Testis (tissue), 3 donors: ENCODE measurements around the gene REM2. TPM values are rescaled to one million over a fixed set of nuclear protein-coding genes. Genes with fewer than 3 reads are reported as not detected.

ENCODE experiments used
- DNase-seq: peaks from one replicate; pipeline ENCODE4 v3.0.0-alpha.2; 2019
- H3K27ac ChIP-seq, 2 donors: fragments of 200-600 bp; sonication (generic); one replicate each; pipeline ENCODE4 v1.5.1; 2019
- H3K27me3 ChIP-seq: fragments of 200-600 bp; sonication (generic); one replicate; pipeline ENCODE4 v1.5.1; 2019
- H3K36me3 ChIP-seq: fragments of 200-600 bp; sonication (generic); one replicate; pipeline ENCODE4 v1.5.1; 2017; ENCODE audit warnings: low read depth; ENCODE audit errors: missing control alignments
- H3K4me1 ChIP-seq: fragments of 200-600 bp; sonication (generic); one replicate; pipeline ENCODE4 v1.5.1; 2019
- H3K4me3 ChIP-seq, 2 donors: fragments of 200-600 bp; sonication (generic); one replicate each; pipeline ENCODE4 v1.5.1; 2017 to 2019
- H3K9me3 ChIP-seq: fragments of 200-600 bp; sonication (generic); one replicate; pipeline ENCODE4 v1.5.1; 2017
- POLR2A ChIP-seq: fragments of 450-650 bp; IDR thresholded peaks from one replicate; pipeline ENCODE4 v1.6.1; 2017; ENCODE audit warnings: antibody characterized with exemption, mild to moderate bottlenecking, moderate library complexity
- WGBS, 2 donors: methylation state at CpG; one replicate each; pipeline ENCODE4 v1.1.5; 2018; 5-methylcytosine and 5-hydroxymethylcytosine counted together
- intact Hi-C: fragments of 100-400 bp; cut with DNase I; formaldehyde crosslinking; loops from one replicate; pipeline ENCODE4 v1.15.1; 2023; ENCODE audit warnings: low total_unique reads
- polyA plus RNA-seq: library from polyadenylated mRNA; stranded (reverse); fragments of 350-450 nt; fragmentation: Illumina TruSeq; extraction: RNeasy Lipid Tissue Mini Kit (QIAGEN cat#74804); gene quantifications from one replicate; pipeline ENCODE4 v1.2.3, GENCODE V29; 2014; ENCODE audit warnings: low read depth, low replicate concordance; ENCODE audit not compliant: insufficient read depth
- total RNA-seq, 2 donors: library from RNA; depleted of rRNA; stranded (reverse); fragments of >200 nt; gene quantifications; one replicate each; pipeline ENCODE4 v1.2.3, GENCODE V29; 2016
- TF ChIP-seq, protein P1 (sequence below), 3 experiments: fragments of 450-650 bp in 2 of 3; fragments of 200-600 bp in 1 of 3; sonication (generic) in 1 of 3; IDR thresholded peaks; one replicate each; pipeline ENCODE4 v1.5.1; 2016 to 2019; ENCODE audit warnings: antibody characterized with exemption in 3 of 3, mild to moderate bottlenecking in 2 of 3, moderate library complexity in 1 of 3

REM2 gene
- total and polyA plus RNA-seq, 3 donors from 2014 or later = 2.4 to 4.8 (median 2.9) TPM

- DNase-seq = no peak
- Histone ChIP-seq H3K4me1 (peaks cover 15% of the 10 kb centered on the region), H3K9me3 (no peaks in the 10 kb centered on the region), H3K27me3 (no peaks in the 10 kb centered on the region), H3K36me3 (no peaks in the 10 kb centered on the region), H3K4me3 (peak overlapping the region; percentile 75 to 85), H3K27ac (no peak overlapping the region)
- intact Hi-C loops = no loop called here
- 71 to 88% methylated on average over 20 to 21 of the region's 21 CpGs for WGBS, 2 donors
- no peak for TF ChIP-seq POLR2A
- TF ChIP-seq, protein P1, sequence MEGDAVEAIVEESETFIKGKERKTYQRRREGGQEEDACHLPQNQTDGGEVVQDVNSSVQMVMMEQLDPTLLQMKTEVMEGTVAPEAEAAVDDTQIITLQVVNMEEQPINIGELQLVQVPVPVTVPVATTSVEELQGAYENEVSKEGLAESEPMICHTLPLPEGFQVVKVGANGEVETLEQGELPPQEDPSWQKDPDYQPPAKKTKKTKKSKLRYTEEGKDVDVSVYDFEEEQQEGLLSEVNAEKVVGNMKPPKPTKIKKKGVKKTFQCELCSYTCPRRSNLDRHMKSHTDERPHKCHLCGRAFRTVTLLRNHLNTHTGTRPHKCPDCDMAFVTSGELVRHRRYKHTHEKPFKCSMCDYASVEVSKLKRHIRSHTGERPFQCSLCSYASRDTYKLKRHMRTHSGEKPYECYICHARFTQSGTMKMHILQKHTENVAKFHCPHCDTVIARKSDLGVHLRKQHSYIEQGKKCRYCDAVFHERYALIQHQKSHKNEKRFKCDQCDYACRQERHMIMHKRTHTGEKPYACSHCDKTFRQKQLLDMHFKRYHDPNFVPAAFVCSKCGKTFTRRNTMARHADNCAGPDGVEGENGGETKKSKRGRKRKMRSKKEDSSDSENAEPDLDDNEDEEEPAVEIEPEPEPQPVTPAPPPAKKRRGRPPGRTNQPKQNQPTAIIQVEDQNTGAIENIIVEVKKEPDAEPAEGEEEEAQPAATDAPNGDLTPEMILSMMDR (IDR thresholded peaks at IDR 0.05) = no peak
These were observed 3.0 kb downstream of the REM2 start for GRCh38 chr14:22885975-22886374.

DNA sequence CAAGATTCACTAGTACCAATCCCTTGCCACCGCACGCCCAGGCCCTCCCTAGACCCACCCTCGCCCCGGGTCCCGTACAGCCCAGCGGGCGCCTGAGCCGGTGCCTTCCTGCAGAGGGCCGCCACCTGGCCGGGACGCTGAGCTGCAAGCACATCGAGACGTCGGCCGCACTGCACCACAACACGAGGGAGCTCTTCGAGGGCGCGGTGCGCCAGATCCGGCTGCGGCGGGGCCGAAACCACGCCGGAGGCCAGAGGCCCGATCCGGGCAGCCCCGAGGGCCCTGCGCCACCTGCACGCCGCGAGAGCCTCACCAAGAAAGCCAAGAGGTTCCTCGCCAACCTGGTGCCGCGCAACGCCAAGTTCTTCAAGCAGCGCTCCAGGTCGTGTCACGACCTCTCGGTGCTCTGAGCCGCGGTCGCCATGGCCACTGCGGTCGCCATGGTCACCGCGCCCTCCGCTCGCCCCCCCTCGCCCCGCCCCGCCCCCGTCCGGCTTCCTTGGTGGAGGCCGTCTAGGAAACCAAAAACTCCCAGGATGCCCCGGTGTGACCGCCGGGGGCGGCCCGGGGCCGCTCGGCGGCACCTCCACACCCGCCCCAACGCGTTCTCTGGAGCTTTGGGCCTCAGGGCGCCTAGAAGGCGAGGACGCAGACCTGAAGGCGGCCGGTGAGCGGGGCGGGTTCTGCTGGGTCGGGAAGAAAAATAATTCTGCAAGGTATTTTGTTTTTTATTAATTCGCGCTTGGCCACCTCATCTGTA lies 3.7 kb downstream of the REM2 start:
- no peaks in the 10 kb centered on the region for H3K27me3 ChIP-seq
- WGBS, 2 donors = 3 to 11% methylated on average over 7 to 75 of the region's 77 CpGs
- H3K9me3 ChIP-seq = no peaks in the 10 kb centered on the region
- H3K36me3 ChIP-seq = no peaks in the 10 kb centered on the region
- peaks cover 15% of the 10 kb centered on the region for H3K4me1 ChIP-seq
- TF ChIP-seq POLR2A = no peak
- TF ChIP-seq, protein P1 (IDR thresholded peaks at IDR 0.05) = no peak
- intact Hi-C loops = no loop called here
- H3K27ac ChIP-seq = peak overlapping the region; percentile 68 to 73
- peak overlapping the region; percentile 75 to 85 for H3K4me3 ChIP-seq
- peak; percentile 84 for DNase-seq

DNA sequence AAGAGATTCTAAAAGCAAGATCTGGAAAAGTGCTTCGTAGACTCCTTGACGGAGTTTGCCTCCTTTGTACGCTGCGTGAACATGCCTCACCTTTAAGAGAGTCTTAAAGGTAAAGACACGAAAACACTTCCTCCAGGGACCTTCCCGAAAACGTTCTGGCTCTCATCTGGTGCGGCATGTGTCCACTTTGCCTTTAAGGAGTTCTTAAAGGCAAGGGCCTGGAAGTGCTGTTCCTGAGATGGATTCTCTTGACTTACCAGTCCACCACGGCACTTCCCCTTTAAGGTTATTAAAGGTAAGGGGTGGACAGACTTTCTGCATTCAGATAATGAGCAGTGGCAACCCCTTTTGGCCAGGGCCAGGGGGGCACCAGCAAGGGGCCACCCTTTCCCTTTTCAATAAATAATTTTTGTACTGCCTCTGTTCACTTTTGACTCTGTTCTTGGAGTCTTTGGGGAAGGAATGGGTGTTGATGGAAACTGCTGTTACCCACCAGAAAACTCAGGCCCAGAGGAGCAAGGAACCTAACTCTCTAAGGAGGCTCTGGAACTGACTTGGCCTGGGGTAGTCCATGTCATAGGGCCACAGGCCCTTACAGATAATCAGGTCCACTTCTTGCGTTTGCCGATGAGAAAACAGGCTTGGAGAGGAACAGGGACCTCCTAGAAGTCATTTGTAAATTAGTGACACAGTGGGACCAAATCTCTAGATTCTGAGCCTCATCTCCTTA lies 4.4 kb downstream of the REM2 start:
- H3K27me3 ChIP-seq = no peaks in the 10 kb centered on the region
- WGBS, 2 donors = 12 to 14% methylated on average over 11 of the region's 11 CpGs
- TF ChIP-seq POLR2A = no peak
- TF ChIP-seq, protein P1 (IDR thresholded peaks at IDR 0.05) = peak in 1 of 3 experiments; percentile 11
- intact Hi-C loops = no loop called here
- no peaks in the 10 kb centered on the region for H3K36me3 ChIP-seq
- no peaks in the 10 kb centered on the region for H3K9me3 ChIP-seq
- peaks cover 12% of the 10 kb centered on the region for H3K4me1 ChIP-seq
- H3K27ac ChIP-seq = peak overlapping the region; percentile 68 to 73
- peak; percentile 94 for DNase-seq
- H3K4me3 ChIP-seq = peak overlapping the region; percentile 75 to 85

- Histone ChIP-seq H3K4me3 (peak overlapping the region; percentile 75 to 85), H3K27ac (peak overlapping the region; percentile 36 to 73), H3K9me3 (no peaks in the 10 kb centered on the region), H3K36me3 (no peaks in the 10 kb centered on the region), H3K4me1 (peaks cover 8% of the 10 kb centered on the region), H3K27me3 (no peaks in the 10 kb centered on the region)
- intact Hi-C loops = no loop called here
- WGBS, 2 donors = 40 to 47% methylated on average over 4 to 5 of the region's 5 CpGs
- no peak for TF ChIP-seq POLR2A
- TF ChIP-seq, protein P1 (IDR thresholded peaks at IDR 0.05) = no peak
- no peak for DNase-seq
These were observed 5.0 kb downstream of the REM2 start for GRCh38 chr14:22887990-22888378.
